Hippocampal formation (tissue), 2 donors: ENCODE measurements around the gene STAT6.
A peak's percentile ranks its signal among the peaks of the same experiment; 100 is the strongest.
"Not testable (repeated sequence)": the region's sequence is repeated elsewhere in the genome, so short reads cannot be mapped to it uniquely, and the experiment has no call there.

Source experiments
- DNase-seq, 2 donors: peaks; one replicate each; lab custom pipeline; 2025; lab: John Stamatoyannopoulos, UW

Gene STAT6

DNA sequence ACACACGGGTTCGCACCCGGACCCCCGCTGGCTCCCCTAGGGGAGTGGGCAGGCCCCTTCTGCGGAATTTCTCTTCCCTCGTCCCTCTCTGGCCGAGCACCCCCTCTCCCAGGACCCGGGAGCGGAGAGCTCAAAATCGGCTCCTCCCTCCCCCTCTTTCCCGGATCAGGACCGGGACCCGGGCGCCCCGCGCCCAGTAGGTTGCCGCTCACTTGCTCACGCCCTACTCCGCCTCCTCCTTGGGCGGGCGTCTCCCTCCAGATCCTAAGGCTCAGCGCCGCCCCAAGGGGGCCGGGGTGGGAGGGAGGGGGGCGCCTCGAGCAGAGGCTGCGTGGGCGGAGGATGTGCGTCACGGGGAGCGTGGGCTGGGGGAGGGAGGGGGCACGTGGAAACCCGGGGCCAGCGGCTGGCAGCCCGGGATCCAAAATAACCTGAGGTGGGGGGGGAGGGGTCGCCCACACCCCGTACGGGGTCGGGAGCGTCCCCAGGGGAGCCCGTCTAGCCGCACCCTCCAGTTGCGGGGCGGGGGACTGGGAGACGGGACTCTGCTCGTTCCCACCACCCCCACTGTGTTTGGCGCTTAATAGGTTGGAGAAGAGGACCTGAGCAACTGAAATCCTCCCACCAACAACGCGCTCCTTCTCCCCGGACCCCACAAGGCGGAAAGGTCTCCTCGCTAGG is 24.0 kb downstream of the STAT6 start:
- peak; percentile 46 to 59 for DNase-seq

DNA sequence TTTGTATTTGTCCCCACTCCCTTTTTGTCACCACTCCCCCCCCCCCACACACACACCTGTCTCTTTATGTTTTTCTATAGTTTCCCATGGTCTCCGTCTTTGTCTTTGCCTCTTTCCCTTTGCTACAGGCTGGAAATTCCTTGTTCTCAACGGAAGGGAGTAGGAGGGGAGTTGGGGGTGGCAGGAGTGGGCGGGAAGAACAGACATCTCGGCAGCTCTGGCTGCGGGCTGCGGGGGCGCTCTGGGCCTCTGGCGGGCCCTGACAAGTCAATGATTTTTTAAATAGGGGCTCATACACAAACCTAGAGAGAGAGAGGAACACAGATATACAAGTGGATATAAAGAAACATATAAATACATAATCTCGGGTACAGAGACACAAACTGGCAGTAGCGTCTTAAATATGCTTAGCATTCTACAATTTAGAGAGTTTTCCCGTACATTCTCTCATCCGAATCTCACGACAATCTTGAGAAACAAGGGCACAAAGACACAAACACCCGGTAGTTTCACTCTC is 24.6 kb downstream of the STAT6 start:
- DNase-seq = peak; percentile 26 to 63

DNA sequence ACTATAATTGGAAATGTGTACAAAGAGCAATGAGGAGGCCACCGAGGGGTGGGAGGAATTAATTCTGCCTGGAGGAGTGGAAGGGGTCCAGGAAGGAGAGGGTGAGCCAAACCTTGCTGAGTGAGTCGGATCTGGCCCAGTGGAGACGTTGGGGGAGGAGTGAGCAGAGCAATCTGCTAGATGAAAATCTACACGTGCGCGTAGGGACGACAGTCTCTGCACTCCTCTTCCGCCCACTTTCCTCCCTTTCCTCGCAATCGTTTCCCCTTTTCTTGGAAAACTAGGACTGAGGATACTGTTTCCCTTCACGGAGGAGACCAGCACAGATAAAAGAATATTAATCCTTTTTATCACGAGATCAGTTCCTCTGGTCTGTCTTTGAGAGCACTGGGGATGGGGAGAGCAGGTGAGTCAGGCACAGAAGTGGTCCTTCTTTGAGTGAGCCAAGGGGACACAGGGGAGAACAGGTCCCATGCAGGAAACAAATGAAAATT is 25.1 kb downstream of the STAT6 start:
- DNase-seq = no peak

DNA sequence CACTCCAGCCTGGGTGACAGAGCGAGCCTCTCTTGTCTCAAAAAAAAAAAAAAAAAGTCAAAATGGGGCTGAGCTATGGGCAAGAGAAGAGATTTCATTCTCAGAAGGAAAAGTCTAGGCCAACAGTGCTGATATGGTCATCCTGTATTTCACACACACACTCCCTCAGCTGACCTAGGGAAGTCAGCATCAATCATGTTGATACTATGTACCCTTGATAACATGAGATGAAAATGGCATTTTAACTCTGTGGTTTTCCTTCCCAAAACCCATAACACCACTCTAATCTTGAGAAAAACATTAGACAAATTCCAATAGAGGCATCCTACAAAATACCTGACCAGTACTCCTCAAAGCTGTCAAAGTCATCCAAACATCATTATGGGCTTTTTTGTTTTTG is 30.3 kb downstream of the STAT6 start:
- no peak for DNase-seq

DNA sequence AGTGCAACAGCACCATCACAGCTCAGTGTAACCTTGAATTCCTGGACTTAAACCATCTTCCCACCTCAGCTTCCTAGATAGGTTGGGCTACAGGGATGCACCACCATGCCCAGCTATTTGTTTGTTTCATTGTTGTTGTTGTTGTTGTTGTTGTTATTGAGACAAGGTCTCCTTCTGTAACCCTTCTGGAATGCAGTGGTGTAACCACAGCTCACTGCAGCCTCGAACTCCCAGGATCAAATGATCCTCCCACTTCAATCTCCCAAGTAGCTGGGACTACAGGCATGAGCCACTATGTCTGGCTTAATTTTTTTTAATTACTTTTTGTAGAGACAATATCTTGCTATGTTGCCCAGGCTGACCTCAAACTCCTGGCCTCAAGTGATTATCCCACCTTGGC is 31.3 kb downstream of the STAT6 start:
- DNase-seq = no peak

DNA sequence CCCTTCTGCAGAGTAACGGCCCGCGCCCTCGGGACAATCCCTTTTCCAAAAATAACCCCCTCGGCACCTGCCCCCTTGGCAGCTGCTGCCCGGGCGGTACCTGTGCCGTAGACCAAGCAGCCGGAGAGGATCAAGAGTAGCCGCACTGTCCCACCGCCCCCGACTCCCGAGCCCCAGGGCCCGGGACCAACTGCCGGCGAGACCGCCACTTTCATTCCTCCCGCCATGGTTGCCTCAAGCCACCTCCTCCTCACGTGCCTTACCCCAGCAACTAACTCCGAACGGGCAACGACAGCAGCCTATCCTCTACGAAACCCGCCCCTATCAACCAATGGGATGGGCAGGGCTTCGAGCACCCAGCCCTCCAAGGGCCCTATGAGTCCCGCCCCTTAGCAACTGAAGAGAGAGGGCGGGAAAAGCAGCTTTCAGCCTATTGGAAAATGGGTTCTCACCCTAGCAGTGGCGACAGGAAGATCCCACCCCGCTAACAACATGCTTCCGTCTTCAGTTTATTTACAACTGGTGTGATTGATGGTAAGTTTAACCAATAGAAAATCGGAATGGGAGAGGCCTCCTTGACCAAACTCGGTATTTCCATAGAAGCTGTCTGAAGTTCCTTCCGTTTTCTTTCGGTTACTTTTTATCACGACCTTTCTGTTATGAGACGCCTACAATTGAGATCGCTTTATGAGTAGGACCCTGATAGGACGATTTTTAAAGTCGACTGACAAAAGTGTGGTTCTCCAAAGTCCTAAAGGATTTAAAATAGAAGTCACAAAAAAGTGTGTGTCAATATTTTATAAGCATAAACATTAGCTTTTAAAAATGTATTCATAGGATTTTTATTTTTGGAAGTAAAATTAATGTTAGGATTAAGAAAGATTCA is 32.4 kb downstream of the STAT6 start, which contains the start of gene NEMP1:
Gene NEMP1 (minus strand): TSS at position 273 of the 886 bp plus-strand sequence. CDS start 46 bp downstream, at position 227.
- DNase-seq = peak; percentile 98 to 100

DNA sequence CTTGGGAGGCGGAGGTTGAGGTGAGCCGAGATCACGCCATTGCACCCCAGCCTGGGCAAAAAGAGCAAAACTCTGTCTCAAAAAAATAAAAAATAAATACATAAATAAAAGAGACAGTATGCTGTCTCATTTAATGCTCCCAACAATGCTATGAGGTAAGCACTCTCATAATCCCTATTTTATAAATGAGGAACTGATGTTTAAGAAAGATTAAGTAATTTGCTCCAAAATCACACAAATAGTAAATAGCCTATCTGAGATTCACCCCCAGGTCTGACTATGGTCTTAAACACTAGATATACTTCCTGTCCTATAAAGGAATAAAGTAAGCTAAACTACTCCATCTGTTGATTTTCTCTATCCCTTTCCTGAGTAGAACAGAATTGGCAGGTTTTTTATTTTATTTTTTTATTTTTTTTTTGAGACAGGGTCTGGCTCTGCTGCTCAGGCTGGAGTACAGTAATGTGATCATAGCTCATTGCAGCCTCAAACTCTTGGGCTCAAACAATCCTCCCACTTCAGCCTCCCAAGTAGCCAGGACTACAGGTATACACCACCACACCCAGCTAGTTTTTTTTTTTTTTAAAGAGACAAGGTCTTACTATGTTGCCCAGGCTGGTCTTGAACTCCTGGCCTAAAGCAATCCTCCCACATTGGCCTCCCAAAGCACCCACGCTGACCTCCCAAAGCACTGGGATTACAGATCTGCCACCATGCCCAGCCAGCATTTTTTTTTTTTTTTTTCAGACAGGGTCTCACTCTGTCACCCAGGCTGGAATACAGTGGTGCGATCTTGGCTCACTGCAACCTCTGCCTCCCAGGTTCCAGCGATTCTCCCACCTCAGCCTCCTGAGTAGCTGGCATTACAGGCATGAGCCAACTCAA is 37.4 kb downstream of the STAT6 start:
- not testable (repeated sequence) for DNase-seq

DNA sequence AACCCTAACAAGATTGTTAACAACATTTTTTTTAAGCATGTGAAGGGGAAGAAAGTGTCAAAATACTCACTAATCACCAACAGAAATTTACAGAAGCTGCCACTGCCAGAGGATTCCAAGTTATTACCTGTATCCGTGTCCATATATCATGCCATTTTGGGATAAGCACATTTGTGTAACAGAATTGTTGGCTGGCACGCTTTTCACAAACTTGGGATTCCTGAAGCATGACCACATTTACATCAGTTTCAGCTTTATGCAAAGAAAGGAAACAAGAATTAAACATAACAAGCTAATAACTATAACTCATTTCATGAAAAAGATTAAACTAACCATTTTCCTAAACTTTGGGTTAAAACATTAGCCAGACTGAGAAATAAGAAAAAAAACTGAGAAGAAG is 38.5 kb downstream of the STAT6 start:
- DNase-seq = no peak

DNA sequence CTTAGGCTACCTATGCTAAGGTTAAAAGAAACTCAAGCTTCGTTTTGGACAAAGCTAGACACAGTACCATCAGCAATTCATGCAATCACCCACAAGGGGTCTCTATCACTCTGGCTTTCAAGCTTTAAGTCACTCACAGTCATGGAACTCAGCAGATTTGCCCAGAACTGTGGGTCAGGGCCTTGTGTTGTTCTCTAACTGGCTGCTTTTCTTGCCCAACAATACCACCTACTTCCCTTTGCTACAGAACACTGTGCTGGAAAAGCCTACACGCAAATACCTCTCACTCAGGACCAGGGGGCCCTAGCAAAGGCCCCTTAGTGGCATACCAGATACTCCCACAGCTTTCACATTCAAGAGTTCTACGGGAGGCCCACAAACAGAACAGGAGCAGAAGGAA is 41.6 kb downstream of the STAT6 start:
- peak; percentile 42 to 86 for DNase-seq

DNA sequence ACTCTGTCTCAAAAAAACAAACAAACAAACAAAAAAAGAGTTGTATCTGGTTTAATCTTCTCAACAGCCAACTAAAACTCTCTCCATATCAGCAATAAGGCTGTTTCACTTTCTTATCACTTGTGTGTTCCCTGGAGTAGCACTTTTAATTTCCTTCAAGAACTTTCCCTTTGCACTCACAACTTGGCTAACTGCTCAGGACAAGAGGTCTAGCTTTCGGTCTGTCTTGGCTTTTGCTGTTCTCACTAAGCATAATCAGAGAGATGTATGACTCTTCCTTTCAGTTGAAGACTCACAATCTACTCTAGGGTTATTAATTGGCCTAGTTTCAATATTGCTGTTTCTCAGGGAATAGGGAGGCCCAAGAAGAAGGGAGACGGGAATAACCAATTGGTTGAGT is 44.9 kb downstream of the STAT6 start:
- no peak for DNase-seq

DNA sequence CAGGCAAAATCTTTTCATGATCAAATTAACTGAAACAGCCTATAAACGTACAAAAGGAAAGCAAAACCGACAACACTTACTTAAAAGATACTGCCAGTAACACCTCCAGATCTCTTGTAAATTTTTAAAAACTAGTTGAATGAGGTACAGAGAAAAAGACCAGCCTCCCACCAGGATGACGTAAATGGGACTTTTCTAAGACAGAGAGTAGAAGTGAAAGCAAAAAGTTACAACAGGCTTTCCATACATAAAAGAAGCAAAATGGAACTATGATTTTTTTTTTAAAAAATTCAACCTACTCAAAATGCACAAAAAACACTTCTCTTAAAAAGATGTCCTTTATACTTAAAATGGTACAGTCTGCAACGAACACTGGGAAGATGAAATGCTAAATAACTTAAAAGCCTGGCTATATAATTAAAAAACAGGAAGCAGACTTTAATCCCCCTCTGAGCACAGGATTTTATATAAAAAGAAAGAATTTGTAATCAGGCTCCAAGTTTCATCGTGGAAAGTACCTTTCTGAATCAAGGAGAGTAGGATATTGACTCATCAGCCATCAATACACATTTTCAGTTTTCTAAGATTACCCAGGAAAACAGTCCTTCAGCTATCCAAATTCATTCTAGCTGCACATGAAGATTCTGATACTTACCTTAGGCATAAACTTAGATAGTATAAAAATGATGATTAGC is 47.0 kb downstream of the STAT6 start:
- no peak for DNase-seq

DNA sequence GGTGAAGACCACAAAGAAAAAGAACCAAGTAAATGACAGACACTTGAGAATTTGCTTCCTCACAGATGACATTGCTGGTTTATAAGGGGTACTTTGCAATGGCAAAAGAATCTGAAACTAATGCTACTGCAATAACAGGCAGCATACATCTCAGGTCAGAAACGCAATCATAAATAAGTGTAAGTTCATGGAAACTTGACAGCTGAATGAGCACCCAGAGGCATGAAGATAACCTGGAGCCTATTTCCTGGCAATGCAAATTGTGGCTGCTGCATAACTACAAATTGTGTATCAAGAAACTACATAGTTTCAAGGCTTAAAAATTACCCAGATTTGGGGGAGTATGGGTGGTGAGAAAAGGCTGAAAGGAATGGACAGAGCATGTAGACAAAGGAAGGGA is 52.7 kb downstream of the STAT6 start:
- DNase-seq = no peak

DNA sequence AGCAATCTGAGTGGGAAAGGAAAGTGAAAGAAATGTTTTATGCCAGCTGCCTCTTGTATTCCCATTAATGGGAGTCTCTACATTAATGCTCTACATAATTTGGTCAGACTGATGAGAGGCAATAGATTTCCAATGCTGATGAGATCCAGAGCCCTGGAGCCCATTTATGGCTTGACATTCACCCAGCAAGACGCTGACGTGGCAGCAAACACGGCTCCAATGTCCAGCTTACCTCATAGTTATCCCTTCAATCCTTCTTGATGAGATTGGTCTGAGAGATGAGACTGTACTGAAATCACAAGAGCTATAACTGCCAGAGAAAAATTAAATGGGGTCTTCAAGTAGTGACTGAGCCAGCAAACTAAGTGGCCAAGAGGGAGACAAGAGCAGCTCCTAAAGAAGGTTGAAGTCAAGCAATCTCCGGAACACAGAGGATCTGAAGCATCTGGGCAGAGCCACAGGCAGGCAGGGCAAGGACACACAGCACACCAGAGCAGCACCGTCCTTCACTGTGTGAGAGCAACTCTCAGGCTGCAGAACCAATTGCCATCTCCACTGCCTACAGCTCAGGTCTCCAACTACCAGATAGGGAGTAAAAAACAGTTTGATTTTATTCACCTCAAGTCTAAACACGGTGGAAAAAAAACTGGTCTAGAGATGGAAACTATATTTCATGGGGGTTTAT is 54.0 kb downstream of the STAT6 start:
- DNase-seq = no peak

DNA sequence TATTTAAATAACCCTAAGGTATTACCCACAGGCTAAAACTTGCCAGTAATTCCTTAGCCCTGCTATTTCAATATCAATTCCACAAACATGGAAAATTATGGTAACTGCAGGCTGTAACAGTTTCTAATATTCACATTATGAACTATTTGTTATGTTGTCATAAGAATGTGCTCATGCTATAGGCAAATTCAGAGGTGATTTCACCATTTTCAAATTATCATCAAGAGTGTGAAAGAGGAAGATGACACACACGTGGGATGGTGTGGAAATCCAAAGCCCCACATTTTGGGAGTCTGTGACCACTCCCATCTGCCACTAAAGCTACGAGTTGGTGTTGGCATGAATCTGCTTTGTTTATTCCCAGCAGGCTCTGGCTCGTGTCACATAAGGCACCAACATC is 55.3 kb downstream of the STAT6 start:
- DNase-seq = no peak

DNA sequence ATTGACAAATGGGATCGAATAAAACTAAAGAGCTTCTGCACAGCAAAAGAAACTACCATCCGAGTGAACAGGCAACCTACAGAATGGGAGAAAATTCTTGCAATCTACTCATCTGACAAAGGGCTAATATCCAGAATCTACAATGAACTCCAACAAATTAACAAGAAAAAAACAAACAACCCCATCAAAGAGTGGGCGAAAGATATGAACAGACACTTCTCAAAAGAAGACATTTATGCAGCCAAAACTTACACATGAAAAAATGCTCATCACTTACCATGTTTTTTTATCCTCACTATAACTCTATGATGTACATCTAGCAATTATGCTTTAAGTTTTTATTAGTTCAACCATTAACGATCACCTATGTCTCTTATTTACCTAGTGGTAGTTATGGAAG is 57.3 kb downstream of the STAT6 start:
- not testable (repeated sequence) for DNase-seq

DNA sequence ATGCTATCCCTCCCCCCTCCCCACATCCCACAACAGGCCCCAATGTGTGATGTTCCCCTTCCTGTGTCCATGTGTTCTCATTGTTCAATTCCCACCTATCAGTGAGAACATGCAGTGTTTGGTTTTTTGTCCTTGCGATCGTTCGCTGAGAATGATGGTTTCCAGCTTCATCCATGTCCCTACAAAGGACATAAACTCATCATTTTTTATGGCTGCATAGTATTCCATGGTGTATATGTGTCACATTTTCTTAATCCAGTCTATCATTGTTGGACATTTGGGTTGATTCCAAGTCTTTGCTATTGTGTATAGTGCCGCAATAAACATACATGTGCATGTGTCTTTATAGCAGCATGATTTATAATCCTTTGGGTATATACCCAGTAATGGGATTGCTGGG is 58.0 kb downstream of the STAT6 start:
- DNase-seq = not testable (repeated sequence)

DNA sequence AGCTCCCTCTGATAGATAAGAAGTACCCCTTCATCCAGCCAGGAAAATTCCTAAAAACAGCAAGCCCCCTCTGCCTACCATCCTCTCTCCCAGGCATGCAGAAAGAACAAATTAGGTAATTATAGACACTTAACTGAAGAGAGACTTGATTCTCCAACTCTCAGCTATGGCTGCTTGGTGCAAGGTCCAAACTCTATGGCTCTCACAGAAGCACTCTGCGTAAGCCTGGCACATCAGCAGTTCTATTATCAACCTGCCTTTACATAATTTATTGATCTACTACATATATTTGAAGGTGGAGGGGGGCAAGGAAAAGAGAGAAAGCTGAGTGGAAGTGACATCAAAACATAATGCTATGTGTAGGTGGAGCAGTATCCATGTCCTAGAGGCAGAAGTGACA is 60.2 kb downstream of the STAT6 start:
- no peak for DNase-seq

DNA sequence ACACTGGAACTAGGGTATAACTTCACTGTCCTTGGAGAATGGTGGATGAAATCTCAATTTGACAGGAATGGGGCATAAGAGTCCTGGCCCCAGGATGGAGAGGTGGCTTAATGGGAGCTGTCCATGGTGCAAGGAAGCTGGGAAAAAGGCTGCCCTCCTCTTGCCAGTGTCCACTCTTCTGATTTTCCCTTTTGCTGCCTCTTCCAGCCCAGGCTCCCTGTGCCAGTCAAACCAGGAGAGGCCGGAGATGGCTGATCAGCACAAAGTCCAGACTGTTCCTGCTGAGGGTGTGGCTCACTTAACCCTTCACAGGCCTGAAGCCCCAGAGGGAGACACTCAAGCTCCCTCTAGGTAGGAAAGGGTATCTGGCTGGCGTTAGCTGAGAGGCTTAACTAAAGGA is 61.3 kb downstream of the STAT6 start, which contains the start of gene MYO1A:
Gene MYO1A (minus strand): TSS at position 240 of the 400 bp plus-strand sequence. CDS start 1,806 bp downstream, outside the sequence.
- no peak for DNase-seq

DNA sequence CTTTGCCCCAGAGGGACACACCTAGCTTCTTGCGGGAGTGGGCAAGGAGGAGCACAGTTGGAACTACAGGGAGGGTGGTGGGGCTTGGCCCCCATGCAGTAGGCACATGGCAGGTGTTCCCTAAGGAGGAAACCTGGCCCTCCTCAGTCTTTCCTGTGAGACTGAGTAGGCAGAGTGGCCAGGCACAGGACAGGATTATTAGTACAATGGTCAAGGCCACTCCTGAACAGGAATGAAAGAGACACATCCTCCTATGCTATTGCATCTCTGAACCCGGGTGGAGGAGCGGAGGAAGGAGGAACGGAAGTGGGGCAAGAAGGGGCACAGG is 62.1 kb downstream of the STAT6 start:
- no peak for DNase-seq

DNA sequence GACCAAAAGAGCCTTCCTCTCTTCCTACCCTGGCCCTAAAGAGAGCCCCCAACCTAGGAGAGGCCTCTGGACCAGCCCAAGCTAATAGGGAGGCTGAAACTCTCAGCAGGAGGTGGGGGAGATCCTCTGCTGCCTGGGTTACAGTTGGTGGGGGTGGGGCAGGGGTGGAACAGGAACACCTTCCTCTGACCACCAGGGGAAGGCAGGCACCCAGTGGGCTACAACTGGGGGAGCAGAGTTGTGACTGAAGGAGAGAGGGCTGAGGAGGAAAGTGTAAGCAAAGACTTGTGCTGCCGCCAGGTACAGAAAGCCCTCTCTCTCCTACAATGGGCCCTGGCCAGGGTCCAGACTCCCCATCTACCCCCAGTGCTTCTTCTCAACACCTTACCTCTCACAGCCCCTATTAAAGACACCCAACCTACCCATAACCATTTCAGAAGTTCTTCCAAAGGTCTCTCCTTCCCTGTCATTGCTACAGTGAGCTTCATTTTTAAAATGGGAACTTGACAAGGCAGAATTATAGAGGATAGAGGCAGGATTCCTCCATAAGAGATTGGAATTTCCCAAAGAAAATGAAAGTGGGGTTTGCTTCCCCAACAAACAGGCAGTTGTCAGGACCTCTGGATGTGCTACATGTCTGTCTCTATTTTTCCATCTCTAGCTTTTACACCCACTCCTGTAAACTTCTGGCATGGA is 62.6 kb downstream of the STAT6 start:
- no peak for DNase-seq
